Measurements from ENCODE around the gene LYAR. TPM values are rescaled to one million over a fixed set of nuclear protein-coding genes. Genes with fewer than 3 reads are reported as not detected.

LYAR gene
- total RNA-seq, 1 donor from 2014 or later = 13.5 TPM

- no peak overlapping the region for H3K27ac ChIP-seq (ENCODE audit: low read depth, low read length)
- no peak overlapping the region for H3K4me3 ChIP-seq (ENCODE audit: insufficient read depth, low read depth, low read length)
- H3K9me3 ChIP-seq (ENCODE audit: insufficient read depth, low read depth, low read length) = no peaks in the 10 kb centered on the region
- no peak overlapping the region for H3K9ac ChIP-seq (ENCODE audit: low read length)
- no peak overlapping the region for H3K4me3 Mint-ChIP-seq (ENCODE audit: unreplicated experiment)
- peaks cover 15% of the 10 kb centered on the region for H3K9me3 Mint-ChIP-seq (ENCODE audit: unreplicated experiment)
- no peaks in the 10 kb centered on the region for H3K36me3 ChIP-seq (ENCODE audit: insufficient read depth, low read length)
- TF ChIP-seq EZH2 (IDR thresholded peaks at IDR 0.05; ENCODE audit: insufficient read depth, low read length) = no peak
- TF ChIP-seq CTCF (IDR thresholded peaks at IDR 0.05; ENCODE audit: insufficient read depth, low read depth, low read length) = no peak
- no peak overlapping the region for H3K27ac Mint-ChIP-seq (ENCODE audit: unreplicated experiment)
- H3K79me2 ChIP-seq (ENCODE audit: insufficient read depth, low read length) = no peaks in the 10 kb centered on the region
- DNase-seq (ENCODE audit: low read depth) = no peak
- H2AFZ ChIP-seq (ENCODE audit: low read depth, low read length) = no peak overlapping the region
- no peaks in the 10 kb centered on the region for H4K20me1 ChIP-seq (ENCODE audit: insufficient read depth, low read length)
- H3K27me3 ChIP-seq (ENCODE audit: insufficient read depth, low read length) = peaks cover 31% of the 10 kb centered on the region
- H3K4me2 ChIP-seq (ENCODE audit: low read length) = no peak overlapping the region
- H3K4me1 ChIP-seq (ENCODE audit: insufficient read depth, low read length) = no peaks in the 10 kb centered on the region
- peaks cover 54% of the 10 kb centered on the region for H3K27me3 Mint-ChIP-seq (ENCODE audit: low read depth, unreplicated experiment)
- no peak for FAIRE-seq
- no peaks in the 10 kb centered on the region for H3K4me1 Mint-ChIP-seq (ENCODE audit: low read depth, unreplicated experiment)
- peaks cover 7% of the 10 kb centered on the region for H3K36me3 Mint-ChIP-seq (ENCODE audit: low read depth, unreplicated experiment)
Observed at GRCh38 chr4:4228356-4228668, 61.6 kb downstream of the LYAR start.

GRCh38 chr4:4227510-4228355 is 62.2 kb downstream of the LYAR start:
- Histone ChIP-seq H3K4me3 (ENCODE audit: insufficient read depth, low read depth, low read length) (no peak overlapping the region), H3K9ac (ENCODE audit: low read length) (no peak overlapping the region), H3K4me1 (ENCODE audit: insufficient read depth, low read length) (no peaks in the 10 kb centered on the region), H2AFZ (ENCODE audit: low read depth, low read length) (no peak overlapping the region), H3K27me3 (ENCODE audit: insufficient read depth, low read length) (peaks cover 31% of the 10 kb centered on the region), H3K9me3 (ENCODE audit: insufficient read depth, low read depth, low read length) (no peaks in the 10 kb centered on the region), H3K27ac (ENCODE audit: low read depth, low read length) (no peak overlapping the region), H3K4me2 (ENCODE audit: low read length) (no peak overlapping the region), H4K20me1 (ENCODE audit: insufficient read depth, low read length) (no peaks in the 10 kb centered on the region), H3K79me2 (ENCODE audit: insufficient read depth, low read length) (no peaks in the 10 kb centered on the region), H3K36me3 (ENCODE audit: insufficient read depth, low read length) (no peaks in the 10 kb centered on the region)
- Mint-ChIP-seq H3K4me3 (ENCODE audit: unreplicated experiment) (no peak overlapping the region), H3K27ac (ENCODE audit: unreplicated experiment) (no peak overlapping the region), H3K27me3 (ENCODE audit: low read depth, unreplicated experiment) (peaks cover 60% of the 10 kb centered on the region), H3K9me3 (ENCODE audit: unreplicated experiment) (peaks cover 13% of the 10 kb centered on the region), H3K4me1 (ENCODE audit: low read depth, unreplicated experiment) (no peaks in the 10 kb centered on the region), H3K36me3 (ENCODE audit: low read depth, unreplicated experiment) (peaks cover 5% of the 10 kb centered on the region)
- peak; percentile 92 for TF ChIP-seq EZH2 (IDR thresholded peaks at IDR 0.05; ENCODE audit: insufficient read depth, low read length)
- no peak for TF ChIP-seq CTCF (IDR thresholded peaks at IDR 0.05; ENCODE audit: insufficient read depth, low read depth, low read length)
- FAIRE-seq = no peak
- DNase-seq (ENCODE audit: low read depth) = no peak

Measured in astrocyte (in vitro differentiated cells and primary cell).